HS-5 (cell line): ENCODE data around the gene FBXO33.
A peak's percentile ranks its signal among the peaks of the same experiment; 100 is the strongest.

Experiments used
- DNase-seq: peaks from one replicate; pipeline ENCODE4 v3.0.0-alpha.2; 2012; ENCODE audit warnings: low read depth

Gene FBXO33

GRCh38 chr14:39432179-39432618 lies at the start of gene FBXO33:
FBXO33 (minus strand) TSS chr14:39432433; CDS start chr14:39432162, 271 bp downstream.
- peak; percentile 89 for DNase-seq

- no peak for DNase-seq
Observed at GRCh38 chr14:39474416-39474911, 42.2 kb upstream of the FBXO33 start.

- DNase-seq, result no peak
Observed at GRCh38 chr14:39472078-39472477, 39.8 kb upstream of the FBXO33 start.

- DNase-seq, result no peak
Observed at GRCh38 chr14:39469094-39469710, 37.0 kb upstream of the FBXO33 start.

- no peak for DNase-seq
Observed at GRCh38 chr14:39467889-39468524, 35.8 kb upstream of the FBXO33 start.

- DNase-seq, result no peak
Observed at GRCh38 chr14:39459795-39460478, 27.7 kb upstream of the FBXO33 start.

- DNase-seq, result no peak
Observed at GRCh38 chr14:39456702-39457250, 24.5 kb upstream of the FBXO33 start.

- DNase-seq, result no peak
Observed at GRCh38 chr14:39454906-39455539, 22.8 kb upstream of the FBXO33 start.

- DNase-seq, result no peak
Observed at GRCh38 chr14:39452680-39453079, 20.4 kb upstream of the FBXO33 start.

GRCh38 chr14:39451811-39452210 lies 19.6 kb upstream of the FBXO33 start:
- no peak for DNase-seq

- DNase-seq, result no peak
Observed at GRCh38 chr14:39447175-39447661, 15.0 kb upstream of the FBXO33 start.

- no peak for DNase-seq
Observed at GRCh38 chr14:39446131-39446744, 14.0 kb upstream of the FBXO33 start.

GRCh38 chr14:39442293-39442692 lies 10.1 kb upstream of the FBXO33 start:
- DNase-seq, result no peak

GRCh38 chr14:39441805-39442204 lies 9.6 kb upstream of the FBXO33 start:
- no peak for DNase-seq

- no peak for DNase-seq
Observed at GRCh38 chr14:39440975-39441374, 8.7 kb upstream of the FBXO33 start.

GRCh38 chr14:39435241-39435640 lies 3.0 kb upstream of the FBXO33 start:
- no peak for DNase-seq

- no peak for DNase-seq
Observed at GRCh38 chr14:39434401-39434800, 2.2 kb upstream of the FBXO33 start.

- no peak for DNase-seq
Observed at GRCh38 chr14:39433452-39433813, 1.2 kb upstream of the FBXO33 start.

- DNase-seq, result peak; percentile 69
Observed at GRCh38 chr14:39432619-39433451, 602 bp upstream of the FBXO33 start.

GRCh38 chr14:39431416-39432178 lies 636 bp downstream of the FBXO33 start:
- DNase-seq, result no peak
